ENCODE measurements around the gene NPC2.
"Not testable (repeated sequence)": the region's sequence is repeated elsewhere in the genome, so short reads cannot be mapped to it uniquely, and the experiment has no call there.

The NPC2 gene

DNA sequence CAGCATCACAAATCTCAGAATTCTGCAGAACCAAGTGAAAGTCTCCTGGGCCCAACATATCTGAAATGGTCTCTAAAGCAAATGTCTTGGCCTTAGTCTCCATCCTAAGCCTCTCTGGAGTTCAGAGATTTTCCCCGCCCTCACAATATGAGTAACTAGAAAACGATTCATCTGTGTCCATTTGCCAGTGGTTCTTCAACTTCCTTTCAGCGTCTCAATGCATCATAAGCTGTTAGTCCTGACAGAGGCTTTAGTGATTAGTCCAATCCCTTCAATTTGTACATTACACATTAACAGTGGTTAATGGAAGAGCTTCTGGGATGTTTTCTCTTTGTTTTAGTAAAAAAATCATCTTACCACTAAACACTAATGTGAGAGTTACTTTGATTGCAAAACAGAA, 17.4 kb downstream of the NPC2 start:
- no peaks in the 10 kb centered on the region for H3K27me3 Mint-ChIP-seq
- H3K4me3 Mint-ChIP-seq, result no peak overlapping the region
- no peak overlapping the region for H3K27ac Mint-ChIP-seq
- H3K9me3 Mint-ChIP-seq, result peaks cover 4% of the 10 kb centered on the region
- ATAC-seq, result no peak
- H3K36me3 Mint-ChIP-seq, result peaks cover 60% of the 10 kb centered on the region
- H3K4me1 Mint-ChIP-seq, result no peaks in the 10 kb centered on the region

DNA sequence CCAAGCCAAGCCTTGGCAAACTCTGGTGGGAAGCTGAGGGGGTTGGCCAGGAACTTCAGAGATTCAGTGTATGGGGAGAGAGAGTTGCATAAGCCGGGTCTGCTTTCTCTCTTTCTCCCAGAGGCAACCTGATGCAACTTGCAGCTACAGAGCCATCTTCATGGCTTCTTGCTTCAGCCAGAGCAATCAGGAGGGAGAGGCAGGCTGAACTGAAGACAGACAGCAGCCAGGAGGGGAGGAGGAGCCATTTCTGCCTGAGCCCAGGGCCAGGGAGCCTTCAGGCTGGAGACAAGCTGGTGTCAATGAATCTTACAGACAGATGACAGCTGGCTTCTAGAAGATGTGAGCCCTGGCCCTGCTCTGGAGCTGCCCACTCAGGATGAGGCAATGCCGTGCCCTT, 18.7 kb downstream of the NPC2 start:
- Mint-ChIP-seq H3K36me3 (peaks cover 51% of the 10 kb centered on the region), H3K4me3 (no peak overlapping the region)

DNA sequence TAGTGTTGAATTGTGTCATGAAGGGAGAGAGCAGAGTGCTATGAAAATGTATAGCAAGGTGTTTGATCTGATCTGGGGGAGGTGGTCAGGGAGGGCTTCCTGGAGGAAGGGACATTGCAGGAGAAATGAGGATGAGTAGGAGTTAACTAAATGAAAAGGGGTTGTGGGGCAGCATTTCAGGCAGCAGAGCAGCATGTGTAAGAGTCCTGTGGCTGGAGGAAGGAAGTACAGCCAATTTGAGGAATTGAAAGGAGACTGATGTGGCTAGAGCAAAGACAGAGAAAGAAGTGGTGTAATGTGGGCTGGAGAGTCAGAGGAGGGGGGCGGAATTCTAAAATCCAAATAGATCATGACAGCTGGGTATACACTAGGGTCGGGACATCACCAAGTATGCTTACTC, 20.5 kb downstream of the NPC2 start:
- H3K27me3 Mint-ChIP-seq, result no peaks in the 10 kb centered on the region
- no peak for ATAC-seq
- peaks cover 4% of the 10 kb centered on the region for H3K9me3 Mint-ChIP-seq
- no peaks in the 10 kb centered on the region for H3K4me1 Mint-ChIP-seq
- no peak overlapping the region for H3K27ac Mint-ChIP-seq
- H3K4me3 Mint-ChIP-seq, result no peak overlapping the region
- H3K36me3 Mint-ChIP-seq, result peaks cover 48% of the 10 kb centered on the region

More for the DNA sequence above, 18.7 kb downstream of the NPC2 start:
- H3K9me3 Mint-ChIP-seq, result peaks cover 4% of the 10 kb centered on the region
- H3K4me1 Mint-ChIP-seq, result no peaks in the 10 kb centered on the region
- no peaks in the 10 kb centered on the region for H3K27me3 Mint-ChIP-seq
- no peak overlapping the region for H3K27ac Mint-ChIP-seq
- ATAC-seq, result no peak

GRCh38 chr14:74469548-74470518, 23.3 kb downstream of the NPC2 start:
- Mint-ChIP-seq H3K27ac (no peak overlapping the region), H3K36me3 (peaks cover 29% of the 10 kb centered on the region), H3K4me3 (no peak overlapping the region), H3K9me3 (peaks cover 4% of the 10 kb centered on the region), H3K27me3 (no peaks in the 10 kb centered on the region), H3K4me1 (no peaks in the 10 kb centered on the region)
- no peak for ATAC-seq

- no peaks in the 10 kb centered on the region for H3K4me1 Mint-ChIP-seq
- H3K4me3 Mint-ChIP-seq, result no peak overlapping the region
- peaks cover 4% of the 10 kb centered on the region for H3K9me3 Mint-ChIP-seq
- no peak overlapping the region for H3K27ac Mint-ChIP-seq
- H3K27me3 Mint-ChIP-seq, result no peaks in the 10 kb centered on the region
- H3K36me3 Mint-ChIP-seq, result peaks cover 17% of the 10 kb centered on the region
- no peak for ATAC-seq
These were observed 24.6 kb downstream of the NPC2 start for GRCh38 chr14:74468513-74468912.

GRCh38 chr14:74465335-74465734, 27.8 kb downstream of the NPC2 start:
- H3K27me3 Mint-ChIP-seq, result peaks cover 6% of the 10 kb centered on the region

GRCh38 chr14:74464785-74465184, 28.3 kb downstream of the NPC2 start:
- peaks cover 8% of the 10 kb centered on the region for H3K4me1 Mint-ChIP-seq
- H3K27me3 Mint-ChIP-seq, result peaks cover 11% of the 10 kb centered on the region
- H3K9me3 Mint-ChIP-seq, result no peaks in the 10 kb centered on the region
- no peaks in the 10 kb centered on the region for H3K36me3 Mint-ChIP-seq
- H3K4me3 Mint-ChIP-seq, result no peak overlapping the region
- ATAC-seq, result no peak
- no peak overlapping the region for H3K27ac Mint-ChIP-seq

More at GRCh38 chr14:74465335-74465734, 27.8 kb downstream of the NPC2 start:
- Mint-ChIP-seq H3K4me3 (no peak overlapping the region), H3K27ac (no peak overlapping the region), H3K4me1 (peaks cover 3% of the 10 kb centered on the region), H3K9me3 (no peaks in the 10 kb centered on the region), H3K36me3 (no peaks in the 10 kb centered on the region)
- ATAC-seq, result no peak

DNA sequence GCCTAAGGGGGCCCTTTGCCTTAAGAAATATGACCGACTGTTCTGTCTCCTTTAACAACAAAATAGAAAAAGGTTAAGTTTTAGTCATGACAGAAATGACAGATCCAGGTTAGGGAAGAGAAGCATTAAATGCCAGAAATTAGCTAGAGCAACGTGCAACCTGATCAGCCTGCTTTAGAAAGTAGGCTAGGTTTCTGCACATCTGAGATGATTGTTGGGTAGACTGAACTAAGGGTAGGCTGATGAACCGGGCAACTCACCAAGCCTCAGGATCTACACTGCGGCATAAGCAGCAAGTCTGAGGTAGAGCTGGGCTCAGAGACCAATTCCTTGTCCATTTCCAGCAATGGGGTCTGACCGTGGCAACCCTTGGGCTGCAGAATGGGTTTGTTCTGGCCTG, 29.4 kb downstream of the NPC2 start:
- ATAC-seq, result no peak

GRCh38 chr14:74462993-74463392, 30.1 kb downstream of the NPC2 start:
- no peak overlapping the region for H3K4me3 Mint-ChIP-seq
- H3K27me3 Mint-ChIP-seq, result peaks cover 14% of the 10 kb centered on the region

More for the DNA sequence above, 29.4 kb downstream of the NPC2 start:
- Mint-ChIP-seq H3K27me3 (peaks cover 14% of the 10 kb centered on the region), H3K27ac (no peak overlapping the region), H3K9me3 (no peaks in the 10 kb centered on the region), H3K36me3 (no peaks in the 10 kb centered on the region), H3K4me3 (no peak overlapping the region), H3K4me1 (peaks cover 10% of the 10 kb centered on the region)

DNA sequence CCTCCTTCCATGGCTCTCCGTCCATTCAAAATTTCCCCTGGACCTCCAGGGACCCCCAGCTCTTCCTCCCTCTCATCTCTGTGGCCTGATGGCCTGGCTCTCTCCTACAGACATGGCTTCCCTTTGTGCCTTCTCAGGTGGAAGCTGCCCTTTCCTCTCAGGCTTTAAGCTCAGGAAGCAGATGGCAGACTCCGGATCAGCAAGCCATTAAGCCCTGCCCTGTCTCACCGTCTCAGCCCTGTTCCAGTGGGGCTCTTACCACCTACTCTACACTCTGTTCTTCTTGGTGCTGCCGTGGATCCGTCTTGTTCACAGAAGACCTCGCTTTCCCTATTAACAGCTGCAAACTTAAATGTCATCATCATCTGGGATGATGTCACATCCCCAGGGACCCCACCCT, 33.1 kb downstream of the NPC2 start:
- Mint-ChIP-seq H3K27ac (no peak overlapping the region), H3K4me3 (no peak overlapping the region), H3K4me1 (peaks cover 10% of the 10 kb centered on the region), H3K27me3 (peaks cover 21% of the 10 kb centered on the region), H3K36me3 (no peaks in the 10 kb centered on the region), H3K9me3 (no peaks in the 10 kb centered on the region)
- no peak for ATAC-seq

More at GRCh38 chr14:74462993-74463392, 30.1 kb downstream of the NPC2 start:
- H3K27ac Mint-ChIP-seq, result no peak overlapping the region
- no peaks in the 10 kb centered on the region for H3K36me3 Mint-ChIP-seq
- no peaks in the 10 kb centered on the region for H3K9me3 Mint-ChIP-seq
- no peak for ATAC-seq
- peaks cover 10% of the 10 kb centered on the region for H3K4me1 Mint-ChIP-seq

- Mint-ChIP-seq H3K27ac (no peak overlapping the region), H3K36me3 (no peaks in the 10 kb centered on the region), H3K4me3 (no peak overlapping the region), H3K27me3 (peaks cover 21% of the 10 kb centered on the region), H3K4me1 (peaks cover 10% of the 10 kb centered on the region), H3K9me3 (peaks cover 3% of the 10 kb centered on the region)
- ATAC-seq, result peak; percentile 81
These were observed 33.7 kb downstream of the NPC2 start for GRCh38 chr14:74459289-74459946.

GRCh38 chr14:74457565-74457895, 35.6 kb downstream of the NPC2 start:
- H3K4me3 Mint-ChIP-seq, result no peak overlapping the region
- ATAC-seq, result no peak
- no peak overlapping the region for H3K27ac Mint-ChIP-seq
- peaks cover 6% of the 10 kb centered on the region for H3K9me3 Mint-ChIP-seq
- H3K4me1 Mint-ChIP-seq, result peaks cover 10% of the 10 kb centered on the region
- no peaks in the 10 kb centered on the region for H3K36me3 Mint-ChIP-seq
- peaks cover 21% of the 10 kb centered on the region for H3K27me3 Mint-ChIP-seq

DNA sequence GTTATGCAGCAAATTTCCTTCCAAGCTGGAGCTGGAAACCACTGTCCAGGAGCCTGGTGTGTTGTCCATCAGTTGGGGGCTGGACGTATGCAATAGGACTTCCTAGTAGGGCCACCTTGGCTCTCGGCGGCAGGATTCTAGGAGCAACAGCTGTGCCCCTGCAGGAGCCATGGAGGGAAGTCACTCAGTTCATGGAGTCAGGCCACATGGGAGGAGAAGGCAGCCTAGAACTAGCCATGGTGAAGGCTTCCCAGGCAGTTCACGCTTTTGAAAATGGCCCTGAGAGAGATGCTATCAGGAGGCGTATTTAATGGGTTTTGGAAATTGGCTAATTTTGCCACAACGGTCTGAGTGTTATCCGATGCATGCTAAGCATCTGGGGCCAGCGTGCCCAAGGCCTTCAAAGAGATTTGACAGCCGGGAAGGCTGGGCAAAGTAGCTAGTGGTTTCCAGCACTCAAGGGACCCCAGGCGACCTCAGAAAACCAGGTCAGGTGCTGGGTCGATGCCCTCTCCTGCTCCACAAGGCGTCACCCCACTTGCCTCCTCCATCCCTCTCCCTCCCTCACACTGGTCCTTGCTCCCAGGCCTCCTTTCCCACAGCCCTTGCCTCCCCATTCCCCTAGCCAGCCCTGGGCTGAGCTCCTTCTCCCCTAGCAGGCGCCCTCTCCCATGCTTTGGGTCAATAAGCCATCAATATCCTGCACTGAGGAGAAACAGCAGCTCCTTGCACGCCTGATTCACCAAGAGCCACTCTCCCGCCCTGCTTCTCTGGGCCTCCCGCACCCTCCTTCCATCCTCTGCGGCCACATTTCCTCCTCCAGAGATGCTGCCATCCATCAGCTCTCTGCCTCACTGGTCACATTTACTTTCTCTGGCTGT, 36.2 kb downstream of the NPC2 start:
- Mint-ChIP-seq H3K27me3 (peaks cover 21% of the 10 kb centered on the region), H3K4me1 (peaks cover 10% of the 10 kb centered on the region), H3K4me3 (no peak overlapping the region), H3K27ac (no peak overlapping the region), H3K36me3 (no peaks in the 10 kb centered on the region), H3K9me3 (peaks cover 6% of the 10 kb centered on the region)
- ATAC-seq, result no peak

GRCh38 chr14:74454397-74454796, 38.7 kb downstream of the NPC2 start:
- not testable (repeated sequence) for H3K27me3 Mint-ChIP-seq, H3K27ac Mint-ChIP-seq, H3K9me3 Mint-ChIP-seq, H3K36me3 Mint-ChIP-seq, H3K4me1 Mint-ChIP-seq, ATAC-seq, H3K4me3 Mint-ChIP-seq

DNA sequence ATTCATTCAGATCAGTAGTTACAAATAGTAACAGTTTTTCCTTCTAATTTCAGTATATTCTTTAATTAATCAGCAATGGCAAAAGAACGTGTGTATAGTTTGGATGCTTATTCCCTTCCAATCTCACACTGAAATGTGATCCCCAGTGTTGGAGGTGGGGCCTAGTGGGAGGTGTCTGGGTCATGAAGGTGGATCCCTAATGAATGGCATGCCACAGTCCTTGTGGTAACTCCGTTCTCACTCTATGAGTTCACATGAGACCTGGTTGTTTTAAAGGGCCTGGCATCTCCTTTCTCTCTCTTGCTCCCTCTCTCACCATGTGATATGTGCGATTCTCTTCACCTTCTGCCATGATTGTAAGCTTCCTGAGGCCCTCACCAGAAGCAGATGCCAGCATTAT, 48.2 kb downstream of the NPC2 start:
- Mint-ChIP-seq H3K4me3 (no peak overlapping the region), H3K36me3 (no peaks in the 10 kb centered on the region), H3K27ac (no peak overlapping the region), H3K9me3 (peaks cover 5% of the 10 kb centered on the region), H3K27me3 (no peaks in the 10 kb centered on the region), H3K4me1 (no peaks in the 10 kb centered on the region)
- no peak for ATAC-seq
